CD4-positive, alpha-beta T cell treated with Interferon gamma for 1 hour (primary cell): ENCODE measurements around the gene RSU1.
A peak's percentile ranks its signal among the peaks of the same experiment; 100 is the strongest.

Experiments
- DNase-seq: peaks from one replicate; pipeline ENCODE4 v3.0.0-alpha.2; 2020

RSU1 gene

GRCh38 chr10:16820421-16820820 is 3.2 kb upstream of the RSU1 start:
- DNase-seq, result no peak

- DNase-seq, result no peak
Observed at GRCh38 chr10:16820018-16820417, 2.8 kb upstream of the RSU1 start.

- no peak for DNase-seq
Observed at GRCh38 chr10:16819436-16819835, 2.2 kb upstream of the RSU1 start.

GRCh38 chr10:16819026-16819425 is 1.8 kb upstream of the RSU1 start:
- no peak for DNase-seq

- no peak for DNase-seq
Observed at GRCh38 chr10:16816830-16817124, 447 bp downstream of the RSU1 start.

- no peak for DNase-seq
Observed at GRCh38 chr10:16816171-16816570, 1.1 kb downstream of the RSU1 start.

- no peak for DNase-seq
Observed at GRCh38 chr10:16814012-16814411, 3.2 kb downstream of the RSU1 start.

- no peak for DNase-seq
Observed at GRCh38 chr10:16812676-16813075, 4.5 kb downstream of the RSU1 start.

GRCh38 chr10:16811765-16812164 is 5.5 kb downstream of the RSU1 start:
- DNase-seq, result no peak

GRCh38 chr10:16811292-16811691 is 5.9 kb downstream of the RSU1 start:
- no peak for DNase-seq

GRCh38 chr10:16809074-16809718 is 8.0 kb downstream of the RSU1 start:
- DNase-seq, result peak; percentile 23

GRCh38 chr10:16804123-16804522 is 13.1 kb downstream of the RSU1 start:
- no peak for DNase-seq

GRCh38 chr10:16803464-16803863 is 13.8 kb downstream of the RSU1 start:
- no peak for DNase-seq

- DNase-seq, result no peak
Observed at GRCh38 chr10:16799621-16800020, 17.6 kb downstream of the RSU1 start.

- no peak for DNase-seq
Observed at GRCh38 chr10:16798571-16798970, 18.7 kb downstream of the RSU1 start.

- DNase-seq, result no peak
Observed at GRCh38 chr10:16795410-16796073, 21.7 kb downstream of the RSU1 start.

- no peak for DNase-seq
Observed at GRCh38 chr10:16794005-16794404, 23.2 kb downstream of the RSU1 start.

GRCh38 chr10:16792675-16793074 is 24.5 kb downstream of the RSU1 start:
- no peak for DNase-seq

- no peak for DNase-seq
Observed at GRCh38 chr10:16789765-16790164, 27.5 kb downstream of the RSU1 start.

- DNase-seq, result no peak
Observed at GRCh38 chr10:16789261-16789660, 28.0 kb downstream of the RSU1 start.

- DNase-seq, result no peak
Observed at GRCh38 chr10:16788778-16789177, 28.4 kb downstream of the RSU1 start.

- peak; percentile 15 for DNase-seq
Observed at GRCh38 chr10:16788125-16788524, 29.1 kb downstream of the RSU1 start.

GRCh38 chr10:16787361-16787791 is 29.8 kb downstream of the RSU1 start:
- peak; percentile 71 for DNase-seq

- no peak for DNase-seq
Observed at GRCh38 chr10:16780338-16780880, 36.8 kb downstream of the RSU1 start.

GRCh38 chr10:16779384-16779915 is 37.8 kb downstream of the RSU1 start:
- DNase-seq, result no peak
